WERI-Rb-1 (cell line): Measurements from ENCODE around the gene VWA1.
A peak's percentile ranks its signal among the peaks of the same experiment; 100 is the strongest.

ENCODE experiments used
- DNase-seq: peaks from one replicate; pipeline ENCODE4 v3.0.0-alpha.2; 2020
- H3K27ac ChIP-seq: fragments of 250-450 bp; sonication (Bioruptor Pico); 2 replicates; pipeline ENCODE4 v1.5.1; 2020; ENCODE audit warnings: mild to moderate bottlenecking, moderate library complexity
- H3K27me3 ChIP-seq: fragments of 250-450 bp; sonication (Bioruptor Pico); 2 replicates; pipeline ENCODE4 v1.5.1; 2021; ENCODE audit warnings: mild to moderate bottlenecking, low read depth, moderate library complexity; ENCODE audit not compliant: insufficient read depth, severe bottlenecking
- H3K36me3 ChIP-seq: fragments of 250-450 bp; sonication (Bioruptor Pico); 2 replicates; pipeline ENCODE4 v1.5.1; 2020; ENCODE audit warnings: mild to moderate bottlenecking, moderate library complexity
- H3K4me3 ChIP-seq: 2 replicates; pipeline ENCODE4 v1.5.1; 2011; ENCODE audit warnings: low read depth, mild to moderate bottlenecking, control low read depth, low read length
- H3K9me3 ChIP-seq: fragments of 250-450 bp; sonication (Bioruptor Pico); 2 replicates; pipeline ENCODE4 v1.5.1; 2021; ENCODE audit warnings: mild to moderate bottlenecking, moderate library complexity; ENCODE audit not compliant: severe bottlenecking
- TF ChIP-seq, protein P1 (sequence below): IDR thresholded peaks from 2 replicates; pipeline ENCODE4 v1.5.1; 2011; ENCODE audit warnings: low read depth, mild to moderate bottlenecking, control low read depth, inconsistent platforms, low read length

Gene VWA1, protein sequence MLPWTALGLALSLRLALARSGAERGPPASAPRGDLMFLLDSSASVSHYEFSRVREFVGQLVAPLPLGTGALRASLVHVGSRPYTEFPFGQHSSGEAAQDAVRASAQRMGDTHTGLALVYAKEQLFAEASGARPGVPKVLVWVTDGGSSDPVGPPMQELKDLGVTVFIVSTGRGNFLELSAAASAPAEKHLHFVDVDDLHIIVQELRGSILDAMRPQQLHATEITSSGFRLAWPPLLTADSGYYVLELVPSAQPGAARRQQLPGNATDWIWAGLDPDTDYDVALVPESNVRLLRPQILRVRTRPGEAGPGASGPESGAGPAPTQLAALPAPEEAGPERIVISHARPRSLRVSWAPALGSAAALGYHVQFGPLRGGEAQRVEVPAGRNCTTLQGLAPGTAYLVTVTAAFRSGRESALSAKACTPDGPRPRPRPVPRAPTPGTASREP

DNA sequence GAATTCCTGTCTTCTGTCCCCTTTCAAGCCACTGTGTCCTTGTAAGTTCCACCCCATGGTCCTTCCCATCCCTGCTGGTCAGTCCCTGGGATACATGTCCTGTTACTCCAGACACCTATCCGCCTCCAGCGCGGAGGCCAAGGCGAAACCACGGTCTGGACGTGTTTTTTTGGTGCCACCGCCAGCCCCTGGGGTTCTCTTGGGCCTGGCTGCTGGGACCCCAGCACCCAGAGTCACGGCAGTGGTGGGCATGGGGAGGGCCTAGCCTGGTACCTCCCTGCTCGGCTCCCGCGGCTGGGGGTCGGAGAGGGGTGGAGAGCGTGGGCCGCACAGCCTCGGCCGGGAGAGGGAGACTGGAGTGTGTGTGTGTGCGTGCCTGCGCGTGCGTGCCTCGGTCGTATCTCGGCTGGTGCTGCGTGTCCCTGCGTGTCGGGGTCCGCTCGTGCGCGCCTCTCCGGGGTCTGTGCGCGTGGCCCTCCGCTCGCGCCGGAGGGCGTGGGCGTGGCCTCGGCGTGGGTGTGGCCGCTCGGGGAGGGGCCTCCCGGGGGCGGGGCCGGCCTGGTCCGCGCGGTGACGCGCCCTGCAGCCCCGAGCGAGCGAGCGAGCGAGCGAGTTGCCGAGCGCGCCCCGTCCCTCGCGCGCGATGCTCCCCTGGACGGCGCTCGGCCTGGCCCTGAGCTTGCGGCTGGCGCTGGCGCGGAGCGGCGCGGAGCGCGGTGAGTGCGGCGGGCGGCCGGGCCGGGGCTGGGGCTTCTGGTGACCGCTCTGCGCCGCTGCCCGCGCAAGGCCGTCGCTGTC, at the start of gene VWA1:
Gene VWA1 (plus strand): TSS at position 585 of the 798 bp plus-strand sequence. CDS start 59 bp downstream, at position 644.
- Histone ChIP-seq H3K4me3 (peak within 1 kb of the TSS; percentile 57), H3K27ac (peak within 1 kb of the TSS; percentile 49), H3K36me3 (no peaks in the 10 kb centered on the region; the same call in 1 of the 2 replicates), H3K9me3 (no peaks in the 10 kb centered on the region), H3K27me3 (no peaks in the 10 kb centered on the region)
- peak; percentile 70 for DNase-seq
- TF ChIP-seq, protein P1, sequence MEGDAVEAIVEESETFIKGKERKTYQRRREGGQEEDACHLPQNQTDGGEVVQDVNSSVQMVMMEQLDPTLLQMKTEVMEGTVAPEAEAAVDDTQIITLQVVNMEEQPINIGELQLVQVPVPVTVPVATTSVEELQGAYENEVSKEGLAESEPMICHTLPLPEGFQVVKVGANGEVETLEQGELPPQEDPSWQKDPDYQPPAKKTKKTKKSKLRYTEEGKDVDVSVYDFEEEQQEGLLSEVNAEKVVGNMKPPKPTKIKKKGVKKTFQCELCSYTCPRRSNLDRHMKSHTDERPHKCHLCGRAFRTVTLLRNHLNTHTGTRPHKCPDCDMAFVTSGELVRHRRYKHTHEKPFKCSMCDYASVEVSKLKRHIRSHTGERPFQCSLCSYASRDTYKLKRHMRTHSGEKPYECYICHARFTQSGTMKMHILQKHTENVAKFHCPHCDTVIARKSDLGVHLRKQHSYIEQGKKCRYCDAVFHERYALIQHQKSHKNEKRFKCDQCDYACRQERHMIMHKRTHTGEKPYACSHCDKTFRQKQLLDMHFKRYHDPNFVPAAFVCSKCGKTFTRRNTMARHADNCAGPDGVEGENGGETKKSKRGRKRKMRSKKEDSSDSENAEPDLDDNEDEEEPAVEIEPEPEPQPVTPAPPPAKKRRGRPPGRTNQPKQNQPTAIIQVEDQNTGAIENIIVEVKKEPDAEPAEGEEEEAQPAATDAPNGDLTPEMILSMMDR: no peak

DNA sequence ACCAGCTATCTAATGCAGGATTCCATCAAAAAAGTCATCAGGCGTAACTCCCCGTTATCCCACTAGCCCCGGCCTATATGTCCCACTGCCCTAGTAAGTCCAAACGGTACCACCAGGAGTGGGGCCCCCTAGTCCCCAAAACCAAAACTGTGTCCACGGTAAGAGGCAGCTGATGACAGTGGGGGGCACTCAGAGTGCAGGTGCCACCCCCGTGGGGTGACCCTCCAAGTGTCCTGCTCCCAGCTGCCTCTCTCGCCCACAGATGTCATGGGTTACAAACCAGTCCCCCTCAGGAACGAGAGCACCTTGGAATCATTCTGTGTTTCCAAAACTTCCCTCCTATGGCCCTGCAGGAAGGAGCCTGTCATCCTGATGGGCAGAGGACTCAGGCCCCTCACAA, 49.6 kb upstream of the VWA1 start:
- no peaks in the 10 kb centered on the region for H3K9me3 ChIP-seq
- H3K27ac ChIP-seq: no peak overlapping the region
- H3K36me3 ChIP-seq: peaks cover 63% of the 10 kb centered on the region
- no peak overlapping the region for H3K4me3 ChIP-seq
- TF ChIP-seq, protein P1: no peak
- H3K27me3 ChIP-seq: no peaks in the 10 kb centered on the region
- no peak for DNase-seq

DNA sequence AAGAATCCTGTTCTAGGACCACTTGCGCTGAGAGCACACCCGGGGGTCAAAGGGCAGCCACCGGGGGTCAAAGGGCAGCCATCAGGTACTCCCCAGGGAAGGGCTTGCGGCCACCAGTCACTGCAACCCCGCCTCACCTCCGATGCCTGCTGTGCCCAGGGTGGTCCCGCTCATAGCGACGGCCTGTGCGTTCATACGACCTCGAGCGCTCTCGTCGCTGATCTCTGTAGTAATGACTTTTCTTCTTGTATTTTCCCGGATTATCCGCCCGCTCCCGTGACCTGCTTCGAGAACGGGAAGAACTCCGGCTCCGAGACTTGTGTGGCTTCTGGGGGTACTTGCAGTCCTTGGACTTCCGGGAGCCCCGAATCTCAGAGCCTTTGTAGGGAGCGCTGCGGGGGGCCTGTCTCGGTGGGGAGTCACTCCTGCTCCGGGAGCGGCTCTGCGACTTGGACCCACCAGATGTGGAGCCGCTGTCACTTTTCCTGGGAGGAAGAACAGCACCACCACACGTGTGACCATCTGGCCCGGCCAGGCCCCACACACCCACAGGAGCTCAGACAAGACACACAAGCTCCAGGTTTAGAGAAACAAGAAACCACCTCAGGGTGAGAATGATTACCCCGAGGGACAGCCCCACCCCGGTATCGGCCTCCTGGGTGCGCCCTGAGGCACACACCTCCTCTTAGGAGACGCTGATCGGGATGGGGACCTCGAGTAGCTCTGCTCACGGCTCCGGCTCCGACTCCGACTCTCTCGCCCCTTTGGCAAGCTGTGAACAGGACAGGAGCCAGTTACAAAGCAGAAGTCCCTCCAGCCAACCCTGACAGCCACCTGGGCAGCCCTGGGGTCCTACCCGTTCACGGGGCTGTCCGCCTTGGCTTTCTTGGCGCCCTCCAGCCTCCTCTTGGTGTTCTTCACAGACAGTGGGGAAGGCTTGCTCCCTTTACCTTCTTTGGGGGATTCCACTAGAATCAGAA, 48.1 kb upstream of the VWA1 start:
- DNase-seq: no peak
- no peak overlapping the region for H3K27ac ChIP-seq
- TF ChIP-seq, protein P1: no peak
- H3K4me3 ChIP-seq: no peak overlapping the region
- H3K36me3 ChIP-seq: peaks cover 77% of the 10 kb centered on the region
- no peaks in the 10 kb centered on the region for H3K9me3 ChIP-seq
- H3K27me3 ChIP-seq: no peaks in the 10 kb centered on the region

DNA sequence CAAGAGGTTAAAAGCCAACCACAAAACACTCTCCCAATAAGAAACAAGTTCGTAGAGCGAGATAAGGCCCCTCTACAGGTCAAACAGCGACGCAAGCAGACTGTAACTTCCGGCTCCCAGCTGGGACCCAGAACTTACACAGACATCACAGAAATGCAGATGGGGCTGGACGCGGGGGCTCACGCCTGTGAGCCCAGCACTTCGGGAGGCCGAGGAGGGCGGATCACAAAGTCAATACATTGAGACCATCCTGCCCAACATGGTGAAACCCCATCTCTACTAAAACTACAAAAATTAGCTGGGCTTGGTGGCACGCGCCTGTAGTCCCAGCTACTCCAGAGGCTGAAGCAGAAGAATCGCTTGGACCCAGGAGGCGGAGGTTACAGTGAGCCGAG, 47.4 kb upstream of the VWA1 start:
- TF ChIP-seq, protein P1: no peak
- H3K27me3 ChIP-seq: no peaks in the 10 kb centered on the region
- no peak overlapping the region for H3K27ac ChIP-seq
- DNase-seq: no peak
- H3K9me3 ChIP-seq: no peaks in the 10 kb centered on the region
- H3K36me3 ChIP-seq: peaks cover 84% of the 10 kb centered on the region
- no peak overlapping the region for H3K4me3 ChIP-seq

DNA sequence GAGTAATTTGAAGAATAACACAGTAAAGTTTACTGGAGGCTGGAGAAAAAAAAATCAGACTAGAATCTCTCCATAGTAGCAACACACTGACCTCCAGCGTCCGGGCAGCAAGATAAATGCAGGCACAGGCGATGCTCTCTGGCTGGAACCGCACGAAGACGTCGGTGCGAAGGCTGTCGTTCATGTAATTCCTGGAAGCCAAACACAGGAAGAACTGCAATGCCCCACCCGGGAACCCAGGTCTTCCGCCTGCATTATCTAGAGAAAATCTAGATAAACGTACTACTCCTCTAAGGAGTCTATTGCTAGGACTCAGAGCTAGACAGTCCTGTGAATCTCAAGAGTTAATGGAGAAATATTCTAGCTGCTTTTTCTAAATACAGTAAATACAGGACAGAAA, 44.8 kb upstream of the VWA1 start:
- no peak for DNase-seq
- Histone ChIP-seq H3K27me3 (no peaks in the 10 kb centered on the region), H3K4me3 (no peak overlapping the region), H3K27ac (no peak overlapping the region), H3K9me3 (no peaks in the 10 kb centered on the region), H3K36me3 (peaks cover 98% of the 10 kb centered on the region)
- TF ChIP-seq, protein P1: no peak
